Right ventricle myocardium inferior (tissue), 1 donor: ENCODE data around the gene MED7. TPM values are rescaled to one million over a fixed set of nuclear protein-coding genes. Genes with fewer than 3 reads are reported as not detected.

Source experiments
- ATAC-seq: fragments of 200-7000 bp; cut with Tn5 transposase; one replicate; pipeline ENCODE4 v1.9.1; 2020; ENCODE audit warnings: mild to moderate bottlenecking, moderate library complexity
- DNase-seq: peaks from one replicate; pipeline ENCODE4 v3.0.0; 2021; ENCODE audit errors: missing footprints
- intact Hi-C: fragments of 100-400 bp; cut with DNase I; formaldehyde crosslinking; loops from one replicate; pipeline ENCODE4 v1.11.0; 2022
- total RNA-seq: library from RNA; stranded (reverse); fragmentation: NEBNext Ultra II Directional; extraction: Animal tissue kit (Norgen Biotek cat#: 25700); gene quantifications from one replicate; pipeline ENCODE4 v1.2.1, GENCODE V29; 2021
- donor health status: DM: no; HTN: yes; CAD: no; lungs with severe emphysema.

Gene MED7
- total RNA-seq, 1 donor from 2014 or later, result 9.0 TPM

- intact Hi-C loops, result no loop called here
- DNase-seq (no peak), ATAC-seq (peak; percentile 18)
Observed at GRCh38 chr5:157115012-157115411, 27.7 kb downstream of the MED7 start.

- intact Hi-C loops, result no loop called here
- peak; percentile 50 for ATAC-seq
- DNase-seq, result no peak
Observed at GRCh38 chr5:157113002-157113401, 29.7 kb downstream of the MED7 start.

GRCh38 chr5:157109744-157110143 lies 32.9 kb downstream of the MED7 start:
- intact Hi-C loops, result no loop called here
- DNase-seq (no peak), ATAC-seq (no peak)

- ATAC-seq (peak; percentile 65), DNase-seq (no peak)
- intact Hi-C loops, result no loop called here
Observed at GRCh38 chr5:157108976-157109375, 33.7 kb downstream of the MED7 start, which contains the start of gene HAVCR2. Gene HAVCR2 (minus strand): TSS chr5:157109044. CDS start chr5:157108983, 61 bp downstream.

- intact Hi-C loops, result no loop called here
- ATAC-seq (no peak), DNase-seq (no peak)
Observed at GRCh38 chr5:157107508-157107907, 35.2 kb downstream of the MED7 start.

- DNase-seq (peak; percentile 81), ATAC-seq (peak; percentile 14)
- intact Hi-C loops, result no loop called here
Observed at GRCh38 chr5:157106630-157107461, 35.8 kb downstream of the MED7 start.

- no peak for DNase-seq
- no peak for ATAC-seq
- intact Hi-C loops, result no loop called here
Observed at GRCh38 chr5:157100140-157100679, 42.5 kb downstream of the MED7 start.

GRCh38 chr5:157088342-157088990 lies 54.2 kb downstream of the MED7 start:
- ATAC-seq (no peak), DNase-seq (no peak)
- intact Hi-C loops, result no loop called here

Other genes starting within 250 kb of the MED7 start
- gene TIMD4, start 179.6 kb downstream of the MED7 start, total RNA-seq, result 0.35 TPM
- not detected for gene HAVCR1, start 83.7 kb downstream of the MED7 start, total RNA-seq
- gene HAVCR2, start 33.8 kb downstream of the MED7 start, total RNA-seq, result 3.5 TPM
- gene GARIN3, start 23.4 kb upstream of the MED7 start, total RNA-seq, result not detected
- 0.51 TPM for gene ITK, start 38.0 kb upstream of the MED7 start, total RNA-seq
- gene CYFIP2, start 123.3 kb upstream of the MED7 start, total RNA-seq, result 29.6 TPM